ENCODE measurements around the gene CCDC186. TPM values are rescaled to one million over a fixed set of nuclear protein-coding genes. Genes with fewer than 3 reads are reported as not detected.

The CCDC186 gene
- total RNA-seq, 1 experiment from 2014 or later, result 14.4 TPM

- Histone ChIP-seq H3K27ac (ENCODE audit: low read length) (no peak overlapping the region), H3K36me3 (ENCODE audit: control insufficient read depth, insufficient read depth, low read length) (no peaks in the 10 kb centered on the region), H3K4me1 (ENCODE audit: control insufficient read depth, insufficient read depth, low read length) (no peaks in the 10 kb centered on the region), H3K27me3 (ENCODE audit: control insufficient read depth, insufficient read depth, low read length) (peaks cover 31% of the 10 kb centered on the region), H3K4me3 (ENCODE audit: low read depth in 2 of 2, low read length in 2 of 2) (no peak overlapping the region), H3K9me3 (ENCODE audit: control insufficient read depth, insufficient read depth, low read depth, low read length) (no peaks in the 10 kb centered on the region)
- CTCF ChIA-PET, result no interaction called here
- ATAC-seq (no peak), DNase-seq (ENCODE audit: low read depth, low spot score) (no peak)
- no TSS peak for BruUV-seq (replicated peaks)
- POLR2A ChIA-PET, result no interaction called here
- no peak for TF ChIP-seq CTCF (IDR thresholded peaks at IDR 0.05)
- TF ChIP-seq TCF7L2 (IDR thresholded peaks at IDR 0.05; ENCODE audit: low read depth, low read length), result no peak
- TF ChIP-seq REST (IDR thresholded peaks at IDR 0.05; ENCODE audit: insufficient read depth in 1 of 2, low read depth in 2 of 2, low read length in 1 of 2), result no peak
- no peak for TF ChIP-seq SIN3A (IDR thresholded peaks at IDR 0.05; ENCODE audit: borderline replicate concordance, insufficient read depth, low read depth, low read length)
- no peak for TF ChIP-seq POLR2AphosphoS5 (IDR thresholded peaks at IDR 0.05; ENCODE audit: low read depth, low read length)
- intact Hi-C loops (cut with micrococcal nuclease; ENCODE audit: unreplicated experiment), result no loop called here
- in situ Hi-C loops (cut with HindIII; ENCODE audit: low pct_unique_long_range_greater_than_20kb, low sequenced_read_pairs), result no loop called here
Measured at GRCh38 chr10:114221235-114221634, 47.2 kb upstream of the CCDC186 start.

GRCh38 chr10:114220281-114220680 lies 46.3 kb upstream of the CCDC186 start:
- Histone ChIP-seq H3K9me3 (ENCODE audit: control insufficient read depth, insufficient read depth, low read depth, low read length) (no peaks in the 10 kb centered on the region), H3K4me3 (ENCODE audit: low read depth in 2 of 2, low read length in 2 of 2) (no peak overlapping the region), H3K36me3 (ENCODE audit: control insufficient read depth, insufficient read depth, low read length) (no peaks in the 10 kb centered on the region), H3K27ac (ENCODE audit: low read length) (no peak overlapping the region), H3K4me1 (ENCODE audit: control insufficient read depth, insufficient read depth, low read length) (no peaks in the 10 kb centered on the region), H3K27me3 (ENCODE audit: control insufficient read depth, insufficient read depth, low read length) (peaks cover 30% of the 10 kb centered on the region)
- CTCF ChIA-PET, result no interaction called here
- BruUV-seq (replicated peaks), result no TSS peak
- in situ Hi-C loops (cut with HindIII; ENCODE audit: low pct_unique_long_range_greater_than_20kb, low sequenced_read_pairs), result no loop called here
- POLR2A ChIA-PET, result no interaction called here
- no peak for ATAC-seq
- intact Hi-C loops (cut with micrococcal nuclease; ENCODE audit: unreplicated experiment), result no loop called here
- no peak for TF ChIP-seq POLR2AphosphoS5 (IDR thresholded peaks at IDR 0.05; ENCODE audit: low read depth, low read length)
- TF ChIP-seq REST (IDR thresholded peaks at IDR 0.05; ENCODE audit: insufficient read depth in 1 of 2, low read depth in 2 of 2, low read length in 1 of 2), result no peak
- TF ChIP-seq SIN3A (IDR thresholded peaks at IDR 0.05; ENCODE audit: borderline replicate concordance, insufficient read depth, low read depth, low read length), result no peak
- no peak for TF ChIP-seq TCF7L2 (IDR thresholded peaks at IDR 0.05; ENCODE audit: low read depth, low read length)
- no peak for TF ChIP-seq CTCF (IDR thresholded peaks at IDR 0.05)
- no peak for DNase-seq (ENCODE audit: low read depth, low spot score)

Measured in Panc1 (cell line).